TTC549 (cell line): ENCODE data around the gene YTHDC1.
A peak's percentile ranks its signal among the peaks of the same experiment; 100 is the strongest.
"Not testable (repeated sequence)": the region's sequence is repeated elsewhere in the genome, so short reads cannot be mapped to it uniquely, and the experiment has no call there.

Experiments
- FAIRE-seq: peaks from 2 replicates; lab custom pipeline; 2012; peaks lifted over from hg19 to GRCh38; lab: Jason Lieb, UNC

Gene YTHDC1

DNA sequence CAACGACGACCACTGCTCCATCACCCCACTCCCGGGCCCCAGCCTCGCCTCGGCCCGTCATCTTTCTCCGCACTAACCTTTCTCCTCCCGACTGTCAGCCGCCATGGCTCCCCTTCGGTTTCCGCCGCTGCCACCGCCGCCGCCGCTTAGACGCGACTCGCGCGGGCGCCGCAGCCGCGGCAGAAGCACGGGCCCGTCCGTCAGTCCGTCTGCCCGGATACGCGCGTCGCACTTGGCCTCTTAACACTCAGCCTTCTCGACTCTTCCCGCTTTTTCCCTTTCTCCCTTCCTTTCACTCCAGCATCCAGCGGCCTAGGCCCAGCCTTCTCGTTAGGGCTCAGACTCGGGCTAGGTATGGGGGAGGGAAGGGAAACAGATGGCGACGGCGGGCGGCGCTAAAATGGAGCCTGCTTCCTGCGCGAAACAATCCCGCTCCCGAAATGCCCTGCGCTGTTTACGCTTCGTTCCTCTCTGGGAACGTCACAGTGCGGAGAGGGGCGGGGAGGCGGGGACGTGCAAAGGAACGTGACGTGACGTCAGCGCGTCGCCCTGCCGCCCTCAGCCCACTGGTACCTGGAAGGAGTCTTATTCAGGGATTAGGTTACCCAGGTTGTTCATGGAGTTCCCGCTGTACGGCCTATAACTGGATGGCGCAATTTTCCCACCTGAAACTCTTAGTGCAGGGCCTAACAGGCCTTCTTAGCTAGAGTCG, at the start of gene YTHDC1:
Gene YTHDC1 (minus strand): TSS at position 442 of the 712 bp plus-strand sequence. CDS start 337 bp downstream, at position 105.
- FAIRE-seq: peak; percentile 43

DNA sequence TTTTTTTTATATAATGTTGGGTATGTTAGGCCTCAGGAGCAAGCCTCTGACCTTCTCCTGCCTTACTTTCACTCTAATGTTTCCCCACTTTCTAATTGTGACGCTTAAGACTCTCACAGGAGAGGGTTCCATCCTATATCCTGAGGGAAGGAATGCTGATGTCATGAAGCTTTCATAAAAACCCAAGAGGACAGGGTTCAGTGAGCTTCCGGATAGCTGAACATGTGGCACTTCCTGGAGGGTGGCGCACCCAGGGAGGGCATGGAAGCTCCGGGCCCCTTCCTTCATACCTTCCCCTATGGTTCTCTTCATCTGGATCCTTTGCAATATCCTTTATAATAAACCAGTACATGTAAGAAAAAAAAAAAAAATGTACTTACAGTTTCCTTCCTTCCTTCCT, 49.4 kb upstream of the YTHDC1 start:
- no peak for FAIRE-seq

DNA sequence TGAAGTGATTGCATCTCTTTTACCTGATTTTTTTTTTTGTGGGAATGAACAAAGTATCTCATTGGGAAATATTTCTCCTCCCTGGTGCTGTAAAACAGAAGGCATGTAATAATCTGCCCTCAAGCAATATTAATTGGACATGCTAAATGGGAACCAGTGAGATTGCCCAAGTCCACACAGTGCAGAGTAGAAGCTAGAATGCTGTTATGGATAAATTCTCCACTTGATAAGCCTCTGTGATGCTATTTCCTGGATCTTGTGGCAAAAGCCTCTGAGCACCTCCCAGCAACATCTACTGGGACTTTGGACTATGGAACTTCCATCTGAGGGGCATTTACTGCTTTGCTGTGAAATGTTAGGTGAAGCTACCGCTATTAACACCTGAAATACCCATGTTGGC, 46.9 kb upstream of the YTHDC1 start:
- FAIRE-seq: no peak

DNA sequence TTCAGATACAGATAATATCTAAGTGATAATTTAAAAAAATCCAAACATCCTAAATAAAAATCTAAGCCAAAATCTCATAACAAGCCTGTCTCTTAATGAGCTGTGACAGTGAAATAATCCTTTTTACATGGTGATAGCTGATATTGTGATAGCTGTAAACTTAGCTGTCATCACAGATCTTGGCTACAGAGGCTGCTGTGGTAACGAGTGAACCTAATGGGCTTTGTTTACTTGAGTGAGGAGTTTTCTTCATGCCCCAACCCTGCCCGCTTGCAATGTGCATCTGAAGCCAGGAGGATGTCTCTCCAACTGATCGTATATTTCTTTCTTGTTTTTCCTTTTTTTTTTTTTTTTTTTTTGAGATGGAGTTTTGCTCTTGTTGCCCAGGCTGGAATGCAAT, 41.5 kb upstream of the YTHDC1 start:
- no peak for FAIRE-seq

DNA sequence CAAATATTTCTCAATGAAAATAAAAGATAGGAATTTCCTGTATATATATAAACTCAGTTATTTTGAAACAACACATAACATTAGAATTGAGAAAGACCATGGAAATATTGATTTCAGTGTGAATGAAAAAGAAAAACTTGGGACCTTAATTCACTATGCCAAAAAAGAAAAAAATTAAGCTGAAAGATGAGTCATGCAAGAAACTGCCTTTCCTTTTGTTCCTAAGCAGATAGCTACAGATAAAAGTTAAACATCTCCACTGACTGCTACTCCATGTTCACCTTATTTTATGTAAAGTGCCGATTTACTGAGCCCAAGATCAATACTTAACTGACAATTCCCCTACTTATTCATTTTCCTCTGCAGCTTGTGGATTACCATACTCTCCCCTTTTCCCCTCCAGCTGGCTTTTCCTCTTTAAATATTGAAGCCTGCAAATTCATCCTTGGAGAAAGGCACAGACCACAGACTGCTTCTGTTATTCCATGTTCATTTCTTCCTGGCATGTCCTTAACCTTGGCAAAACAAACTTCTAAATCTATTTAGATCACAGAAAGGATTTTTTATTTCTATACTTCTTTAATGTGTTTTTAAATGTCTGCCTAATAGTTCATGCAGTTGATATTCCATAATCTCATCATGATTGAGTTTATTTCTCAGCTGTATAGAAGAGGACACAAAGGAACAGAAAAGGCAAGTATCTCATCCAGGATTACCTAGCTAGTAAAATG, 40.5 kb upstream of the YTHDC1 start:
- FAIRE-seq: no peak

DNA sequence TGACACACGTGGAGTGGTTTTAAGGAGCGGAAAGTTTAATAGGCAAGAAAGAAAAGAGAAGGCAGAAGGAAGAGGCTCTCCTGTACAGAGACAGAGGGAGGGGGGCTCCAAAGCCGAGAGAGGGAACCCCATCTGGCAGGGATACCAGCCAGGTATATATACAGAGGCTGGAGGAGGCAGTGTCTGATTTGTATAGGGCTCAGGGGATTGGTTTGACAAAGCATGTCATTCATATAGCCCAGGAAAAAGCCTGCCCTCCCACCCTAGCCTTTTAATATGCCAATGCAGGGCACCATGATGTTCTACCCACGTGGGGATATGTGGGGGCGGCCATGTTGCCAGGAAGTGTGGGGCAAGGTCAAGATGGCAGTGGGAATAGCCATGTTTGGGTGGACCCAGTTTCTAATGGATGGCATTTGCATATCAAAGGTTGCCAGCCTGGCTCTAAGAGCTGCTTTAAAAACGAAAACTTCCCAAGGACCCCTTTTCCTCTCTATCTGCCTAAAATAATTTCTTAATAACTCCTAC, 39.6 kb upstream of the YTHDC1 start:
- FAIRE-seq: not testable (repeated sequence)

DNA sequence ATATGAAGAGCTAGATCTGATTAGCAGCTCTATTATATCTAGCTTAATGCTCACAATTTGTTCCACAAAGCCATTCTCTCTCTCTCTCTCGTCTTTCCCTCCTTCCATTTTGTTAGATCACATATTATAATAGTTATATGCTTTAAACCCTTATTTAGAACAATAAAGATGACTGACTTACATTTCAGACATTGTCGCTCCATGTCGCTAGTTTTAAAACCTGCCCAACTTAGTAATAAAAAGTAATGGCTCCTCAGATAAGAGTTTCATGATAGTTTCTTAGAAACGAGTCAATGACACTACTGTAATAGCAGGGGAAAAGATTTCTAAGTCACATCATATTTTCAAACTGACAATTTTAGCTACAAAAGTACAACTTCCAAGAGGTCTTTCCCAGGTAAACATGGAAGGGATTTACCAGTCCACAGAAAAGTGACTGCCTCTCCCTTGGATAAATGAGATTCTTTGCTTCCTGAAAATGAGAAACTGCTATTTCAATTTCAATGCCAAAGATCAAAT, 38.5 kb upstream of the YTHDC1 start:
- FAIRE-seq: no peak

DNA sequence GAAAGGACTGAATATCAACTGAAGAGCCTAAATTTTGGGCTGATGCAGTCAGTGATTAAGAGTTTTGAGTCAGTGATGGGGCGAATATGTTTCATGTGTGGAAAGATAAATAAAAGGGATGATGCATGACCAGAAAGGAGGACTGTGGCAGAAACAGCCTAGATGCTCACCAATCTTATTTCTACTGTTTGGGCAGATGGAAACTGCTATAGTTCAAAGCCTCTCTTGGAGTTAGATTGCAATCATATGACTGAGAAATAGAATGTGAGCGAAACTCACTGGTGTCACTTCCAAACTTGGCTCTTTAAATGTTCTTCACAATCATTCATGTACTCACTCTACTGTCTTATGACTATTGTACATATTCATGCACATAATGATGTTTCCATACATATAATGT, 35.4 kb upstream of the YTHDC1 start:
- no peak for FAIRE-seq

DNA sequence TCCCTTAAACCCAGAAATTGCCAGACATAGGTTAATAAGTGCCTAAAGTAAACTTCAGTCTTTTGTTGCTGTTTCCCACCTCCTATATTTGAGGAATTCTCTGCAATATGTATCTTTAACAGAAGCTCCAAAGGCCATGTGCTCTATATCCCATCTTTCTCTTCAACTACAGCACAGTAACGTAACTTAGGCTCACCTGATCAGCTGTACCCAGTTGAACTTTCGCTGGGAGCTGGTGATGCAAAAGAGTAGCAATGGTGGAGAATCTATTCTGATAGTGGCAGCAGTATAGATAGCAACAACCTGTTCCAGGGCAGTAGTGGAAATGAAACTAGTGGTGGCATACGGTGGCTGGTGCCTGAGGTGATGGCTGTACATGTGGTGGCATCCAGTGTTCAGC, 33.2 kb upstream of the YTHDC1 start:
- FAIRE-seq: no peak

DNA sequence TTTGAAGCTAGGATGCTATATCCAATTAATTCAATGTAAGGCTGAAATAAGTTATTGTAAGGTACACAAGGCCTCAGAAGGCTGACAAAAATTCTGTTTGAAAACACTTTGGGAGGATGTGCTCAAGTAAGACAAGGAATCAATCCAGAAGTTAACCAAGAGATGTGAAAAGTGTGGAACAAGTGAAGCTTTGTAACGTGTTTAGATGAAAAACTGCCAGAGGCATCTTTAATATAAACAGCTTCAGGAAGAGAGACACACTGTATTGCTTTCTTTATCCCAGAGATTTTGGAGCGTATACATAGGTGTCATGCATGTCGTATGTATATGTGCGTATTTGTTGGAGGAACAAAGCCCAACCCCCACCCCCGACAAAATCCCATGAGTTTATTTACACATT, 28.3 kb upstream of the YTHDC1 start:
- no peak for FAIRE-seq

DNA sequence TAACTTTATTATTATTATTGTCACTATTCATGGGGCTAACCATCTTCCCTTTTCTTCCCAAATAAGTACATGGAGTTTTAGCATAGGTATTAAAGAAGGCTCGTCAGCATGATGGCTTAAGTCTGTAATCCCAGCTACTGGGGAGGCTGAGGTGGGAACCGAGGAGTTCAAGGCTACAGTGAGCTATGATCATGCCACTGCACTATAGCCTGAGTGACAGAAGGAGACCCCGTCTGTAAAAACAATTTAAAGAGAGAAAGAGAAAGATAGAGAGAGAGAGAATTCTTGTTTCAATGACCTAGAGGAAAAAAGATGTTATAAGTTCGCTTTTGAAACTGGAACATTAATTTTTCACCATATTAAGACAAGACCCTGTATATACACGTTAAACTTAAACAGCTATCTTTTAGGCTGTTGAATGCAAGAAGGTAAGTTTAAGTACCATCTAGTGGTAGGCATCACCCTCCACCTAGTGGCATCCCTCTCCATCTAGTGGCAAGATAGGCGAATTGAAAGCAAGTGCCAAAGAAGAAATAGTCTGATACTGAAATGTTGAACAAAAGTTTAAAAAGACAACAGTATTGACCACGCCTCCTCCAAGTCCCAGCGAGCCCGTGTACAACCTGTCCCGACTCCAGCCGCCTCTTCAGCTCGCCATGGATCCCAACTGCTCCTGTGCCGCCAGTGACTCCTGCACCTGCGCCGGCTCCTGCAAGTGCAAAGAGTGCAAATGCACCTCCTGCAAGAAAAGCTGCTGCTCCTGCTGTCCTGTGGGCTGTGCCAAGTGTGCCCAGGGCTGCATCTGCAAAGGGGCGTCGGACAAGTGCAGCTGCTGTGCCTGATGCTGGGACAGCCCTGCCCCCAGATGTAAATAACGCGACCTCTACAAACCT, 26.0 kb upstream of the YTHDC1 start:
- peak; percentile 60 for FAIRE-seq

DNA sequence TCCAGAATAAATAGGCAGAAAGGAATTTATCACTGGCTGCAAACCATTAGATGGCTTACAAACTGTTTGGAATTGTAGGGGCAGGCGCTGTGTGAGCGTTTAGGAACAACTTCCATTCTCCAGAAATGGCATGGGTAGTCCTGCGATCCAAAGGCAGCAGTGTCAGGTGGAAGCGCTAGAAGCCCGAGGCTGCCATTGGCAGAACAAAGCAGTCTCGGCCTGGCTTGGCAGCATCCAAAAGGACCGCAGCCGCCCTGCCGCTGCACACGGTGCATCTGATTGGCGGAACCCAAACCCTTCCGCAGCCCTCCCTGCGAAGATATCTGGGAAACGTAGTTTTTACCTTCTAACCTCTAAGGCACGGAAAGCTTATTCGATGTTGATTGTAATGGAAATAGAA, 23.6 kb upstream of the YTHDC1 start:
- no peak for FAIRE-seq

DNA sequence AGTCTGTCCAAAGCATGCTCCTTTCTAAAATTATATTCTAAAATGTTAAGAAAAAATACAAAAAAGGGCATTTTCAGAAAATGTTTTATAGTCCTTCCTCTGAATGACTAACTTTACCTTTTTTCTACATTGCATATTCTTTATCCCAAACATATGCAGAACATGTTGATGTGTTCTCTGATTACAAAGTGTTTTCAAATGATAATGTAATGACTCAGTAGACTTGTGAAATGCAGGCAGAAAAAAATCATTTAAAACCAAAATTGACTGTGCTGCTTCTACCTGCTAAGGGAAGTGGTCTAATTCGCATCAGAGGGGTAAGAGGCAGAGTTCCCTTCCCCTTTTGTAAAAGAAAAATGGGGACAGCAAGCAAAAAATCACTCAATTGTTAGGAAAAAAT, 22.7 kb upstream of the YTHDC1 start:
- no peak for FAIRE-seq

DNA sequence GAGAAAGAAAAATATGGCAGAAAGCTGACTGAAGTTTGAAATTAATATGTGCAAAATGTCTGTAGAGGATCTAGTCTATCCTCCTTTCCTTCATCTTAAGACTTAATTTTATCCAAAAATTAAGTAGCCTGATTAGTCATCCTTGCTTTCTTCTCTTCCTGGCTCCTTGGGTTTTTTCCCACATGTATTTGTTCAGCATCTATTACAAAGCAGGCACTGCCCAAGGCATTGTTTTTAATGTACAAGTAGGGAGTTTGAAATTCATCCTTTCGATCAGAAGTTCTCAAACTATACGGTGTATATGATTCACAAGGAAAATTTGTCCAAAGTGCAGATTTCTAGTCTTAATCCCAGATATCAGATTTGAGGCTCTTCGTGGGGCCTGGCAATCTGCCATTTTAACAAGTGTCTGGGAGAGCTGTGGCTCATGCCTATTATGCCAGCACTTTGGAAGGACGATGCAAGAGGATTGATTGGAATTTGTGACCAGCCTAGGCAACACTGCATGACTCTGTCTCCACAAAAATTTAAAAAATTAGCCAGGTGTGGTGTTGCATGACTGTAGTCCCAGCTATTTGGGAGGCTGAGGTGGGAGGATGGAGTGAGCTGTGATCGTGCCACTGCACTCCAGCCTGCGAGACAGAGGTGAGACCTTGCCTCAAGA, 19.4 kb upstream of the YTHDC1 start:
- FAIRE-seq: no peak

DNA sequence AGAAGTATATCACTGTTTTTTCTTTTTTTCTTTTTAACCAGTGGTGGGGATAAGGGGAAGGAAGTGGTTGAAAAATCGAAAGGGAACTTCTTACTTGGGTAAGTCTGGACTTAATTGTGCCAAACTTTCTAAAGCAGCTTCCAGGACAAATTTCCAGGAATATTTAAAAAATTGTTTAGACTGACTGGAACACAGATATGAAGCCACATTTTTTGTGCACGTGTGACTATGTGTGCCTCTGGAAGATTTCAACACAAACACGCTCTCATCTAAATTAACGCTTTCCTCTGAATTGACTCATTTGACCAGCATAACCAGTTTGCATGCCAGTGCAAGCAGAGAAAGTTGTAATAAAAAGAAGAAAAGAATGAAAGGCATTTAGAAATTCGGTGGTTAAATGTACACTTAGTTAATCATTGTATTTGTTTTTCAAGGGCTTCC, 18.8 kb upstream of the YTHDC1 start:
- FAIRE-seq: no peak

DNA sequence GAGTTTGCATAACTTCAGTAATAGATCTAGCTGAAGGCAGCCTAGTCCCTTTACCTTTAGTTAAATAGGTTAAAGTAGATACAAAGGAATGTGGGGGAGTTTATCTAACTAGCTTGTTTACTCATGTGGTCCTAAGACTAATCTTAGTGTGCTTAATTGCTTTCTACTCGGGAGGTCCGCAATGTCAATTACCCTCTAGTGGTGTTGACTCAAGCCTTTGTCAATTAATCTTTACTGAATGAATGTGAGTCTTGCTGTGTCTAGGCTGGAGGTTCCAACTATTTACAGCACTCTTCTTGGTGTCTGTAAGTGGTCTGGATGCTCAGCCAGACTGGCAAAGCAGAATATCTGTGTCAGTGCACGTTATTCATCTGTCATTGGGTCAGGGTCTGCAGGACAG, 17.9 kb upstream of the YTHDC1 start:
- FAIRE-seq: no peak

DNA sequence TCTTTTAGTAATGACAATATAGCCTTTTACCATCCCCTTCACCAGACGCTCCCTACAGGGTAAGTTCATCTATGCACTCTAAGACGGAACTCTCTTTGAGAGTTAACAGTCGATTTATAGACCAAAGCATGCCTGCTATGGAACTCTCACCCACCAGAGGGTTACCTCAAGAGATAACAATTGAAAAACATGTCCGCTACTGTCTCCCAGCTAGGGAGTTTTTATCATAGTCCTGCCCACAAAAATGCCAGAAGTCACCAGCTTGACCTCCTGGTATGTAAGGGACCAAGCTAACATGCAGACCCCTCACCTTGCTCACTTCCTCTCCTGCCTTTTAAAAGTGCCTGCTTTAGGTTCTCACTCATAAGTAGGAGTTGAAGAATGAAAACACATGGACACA, 16.7 kb upstream of the YTHDC1 start:
- FAIRE-seq: no peak

DNA sequence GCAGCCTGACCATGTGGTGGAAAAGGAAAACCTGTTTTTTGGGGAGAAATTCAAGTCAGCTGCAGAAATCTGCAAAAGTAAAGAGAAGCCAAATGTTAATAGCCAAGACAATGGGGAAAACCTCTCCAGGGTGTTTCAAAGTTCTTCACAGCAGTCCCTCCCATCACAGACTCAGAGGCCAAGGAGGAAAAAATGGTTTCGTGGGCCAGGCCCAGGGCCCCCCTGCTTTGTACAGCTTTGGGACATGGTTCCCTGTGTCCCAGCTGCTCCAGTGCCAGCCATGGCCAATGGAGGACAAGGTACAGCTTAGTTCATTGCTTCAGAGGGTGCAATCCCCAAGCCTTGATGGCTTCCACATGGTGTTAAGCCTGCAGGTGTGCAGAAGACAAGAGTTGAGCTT, 15.2 kb upstream of the YTHDC1 start:
- no peak for FAIRE-seq

DNA sequence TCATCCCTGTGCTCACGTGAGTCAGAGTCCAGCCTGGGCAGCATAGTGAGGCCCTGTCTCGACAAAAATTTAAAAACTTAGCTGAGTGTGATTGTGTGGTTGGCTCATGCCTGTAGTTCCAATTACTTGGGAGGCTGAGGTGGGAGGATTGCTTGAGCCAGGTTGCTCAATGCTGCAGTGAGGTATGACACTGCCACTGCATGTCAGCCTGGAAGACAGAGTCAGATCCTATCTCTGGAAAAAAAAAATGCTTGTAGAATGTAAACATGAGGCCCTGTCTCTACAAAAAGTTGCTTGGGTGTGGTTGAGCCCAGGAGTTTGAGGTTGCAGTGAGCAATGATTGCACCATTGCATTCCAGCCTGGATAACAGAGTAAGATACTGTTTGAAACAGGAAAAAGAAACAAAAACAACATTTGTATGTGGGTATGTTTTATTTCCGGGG, 11.3 kb upstream of the YTHDC1 start:
- no peak for FAIRE-seq

DNA sequence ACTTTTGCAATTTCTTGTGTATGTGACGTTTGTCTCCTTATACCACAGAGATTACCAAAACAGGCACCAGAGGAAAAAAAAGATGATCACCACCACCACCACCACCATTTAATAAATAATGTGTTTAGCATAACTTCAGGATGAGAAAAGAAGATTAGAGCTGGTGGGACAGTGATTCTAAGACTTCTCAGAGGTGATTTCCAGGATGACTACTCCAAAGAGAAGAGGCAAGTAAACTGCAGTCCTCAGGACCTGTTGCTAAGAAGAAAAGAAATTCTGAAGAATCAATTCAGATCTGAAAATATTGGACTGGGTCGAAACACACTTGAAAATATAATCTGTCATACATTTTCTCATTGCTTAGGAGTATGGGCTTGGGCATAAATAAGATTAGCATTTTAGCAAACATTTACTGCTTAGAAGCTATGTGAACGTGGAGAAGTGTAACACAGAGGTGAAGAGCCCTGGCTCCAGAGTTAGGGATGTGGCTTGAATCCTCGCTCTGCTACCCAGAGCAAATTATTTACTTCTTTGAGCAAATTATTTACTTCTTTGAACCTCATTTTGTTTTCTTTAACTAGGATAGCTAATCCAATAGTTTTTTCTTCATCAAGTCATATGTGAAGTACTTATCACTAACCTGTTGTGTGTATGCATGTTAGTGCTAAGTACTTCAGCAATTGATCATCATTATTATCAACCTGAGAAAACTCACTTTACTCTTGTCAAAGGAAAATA, 10.5 kb upstream of the YTHDC1 start:
- FAIRE-seq: no peak

DNA sequence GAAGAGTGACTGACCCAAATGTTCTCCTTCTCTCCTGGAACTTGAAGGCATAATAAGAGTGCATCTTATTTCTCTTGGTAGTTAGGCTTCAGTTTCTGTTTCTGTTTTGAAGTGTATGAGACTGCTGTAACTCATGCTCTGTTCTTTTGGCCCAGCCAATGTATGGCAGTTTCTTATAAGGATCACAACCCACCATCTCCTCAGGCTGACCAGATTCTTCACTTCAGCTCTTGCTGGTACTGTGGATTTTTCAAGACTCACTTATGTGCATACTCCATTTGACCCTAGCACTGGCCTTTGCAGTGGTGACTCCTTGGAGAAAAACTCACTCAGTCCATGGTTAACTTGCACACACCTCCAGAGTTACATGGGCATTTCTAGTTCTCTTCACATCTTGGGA, 9.6 kb upstream of the YTHDC1 start:
- FAIRE-seq: no peak
